H1 (cell line): ENCODE data around the gene KCNJ9. TPM values are rescaled to one million over a fixed set of nuclear protein-coding genes. Genes with fewer than 3 reads are reported as not detected.

Experiments used
- CTCF ChIA-PET: fragments of 300-600 bp; sonication (Branson Sonifier 250); formaldehyde crosslinking; loops from one replicate; lab custom pipeline; 2021; ENCODE audit not compliant: partially characterized antibody; lab: Charles Lee
- POLR2A ChIA-PET: fragments of 300-600 bp; sonication (Branson Sonifier 250); formaldehyde crosslinking; loops from one replicate; lab custom pipeline; 2021; ENCODE audit warnings: inconsistent platforms; ENCODE audit not compliant: partially characterized antibody; lab: Charles Lee
- DNase-seq, 2 experiments: peaks; one replicate each; pipeline versions ENCODE4 v3.0.0 to v3.0.0-alpha.2; 2010 to 2022; ENCODE audit warnings: low spot score in 2 of 2, low read depth in 1 of 2, mixed read lengths in 1 of 2
- FAIRE-seq: peaks from 2 replicates; lab custom pipeline; 2011; peaks lifted over from hg19 to GRCh38; lab: Jason Lieb, UNC
- H2AFZ ChIP-seq: 2 replicates; pipeline ENCODE4 v1.8.1; 2012; ENCODE audit warnings: low read length, inconsistent platforms
- H2AK5ac ChIP-seq: 2 replicates; pipeline ENCODE4 v1.6.1; 2013; ENCODE audit warnings: low read depth, low read length
- H2BK120ac ChIP-seq: replicated peaks from 2 replicates; pipeline ENCODE3; 2013; ENCODE audit warnings: low read depth, low read length, inconsistent platforms
- H2BK12ac ChIP-seq: 2 replicates; pipeline ENCODE4 v1.6.1; 2013; ENCODE audit warnings: low read depth, low read length
- H2BK15ac ChIP-seq: 2 replicates; pipeline ENCODE4 v1.6.1; 2013; ENCODE audit warnings: low read length
- H2BK20ac ChIP-seq: 2 replicates; pipeline ENCODE4 v1.6.1; 2013; ENCODE audit warnings: low read length
- H2BK5ac ChIP-seq: 2 replicates; pipeline ENCODE4 v1.6.1; 2013; ENCODE audit warnings: low read depth, low read length
- H3K14ac ChIP-seq: 2 replicates; pipeline ENCODE4 v1.6.1; 2013; ENCODE audit warnings: inconsistent platforms; ENCODE audit not compliant: insufficient read length
- H3K18ac ChIP-seq: 2 replicates; pipeline ENCODE4 v1.6.1; 2013; ENCODE audit warnings: low read length; ENCODE audit errors: extremely low read depth
- H3K23ac ChIP-seq: 2 replicates; pipeline ENCODE4 v1.6.1; 2013; ENCODE audit warnings: inconsistent platforms; ENCODE audit not compliant: insufficient read length
- H3K23me2 ChIP-seq: 2 replicates; pipeline ENCODE4 v1.6.1; 2013; ENCODE audit warnings: low read depth, low read length
- H3K27ac ChIP-seq: 2 replicates; pipeline ENCODE4 v1.6.1; 2011; ENCODE audit warnings: low read depth, low read length, inconsistent platforms
- H3K27me3 ChIP-seq, 4 experiments: replicated peaks in 1 of 4; 1 replicate in 1 of 4; 2 replicates in 3 of 4; pipeline versions ENCODE4 v1.6.1 to v1.8.1; 2011 to 2013; ENCODE audit warnings: low read length in 3 of 4, mild to moderate bottlenecking in 3 of 4, inconsistent platforms in 2 of 4, mixed read lengths in 2 of 4, moderate library complexity in 1 of 4; ENCODE audit not compliant: control insufficient read depth in 3 of 4, insufficient read depth in 3 of 4; ENCODE audit errors: extremely low read depth in 1 of 4
- H3K36me3 ChIP-seq, 4 experiments: 2 replicates each; pipeline versions ENCODE4 v1.6.1 to v1.8.1; 2011 to 2013; ENCODE audit warnings: mild to moderate bottlenecking in 4 of 4, low read length in 3 of 4, moderate library complexity in 2 of 4, control low read depth in 1 of 4, inconsistent platforms in 1 of 4; ENCODE audit not compliant: insufficient read depth in 4 of 4, control insufficient read depth in 2 of 4
- H3K4ac ChIP-seq: replicated peaks from 2 replicates; pipeline ENCODE3; 2013; ENCODE audit warnings: low read length, low read depth, mixed read lengths, inconsistent platforms; ENCODE audit not compliant: insufficient read length
- H3K4me1 ChIP-seq, 4 experiments: replicated peaks in 1 of 4; 1 replicate in 1 of 4; 2 replicates in 3 of 4; pipeline versions ENCODE4 v1.6.1 to v1.8.1; 2011 to 2013; ENCODE audit warnings: low read length in 3 of 4, inconsistent platforms in 2 of 4, mixed read lengths in 1 of 4; ENCODE audit not compliant: insufficient read depth in 4 of 4, control insufficient read depth in 3 of 4
- H3K4me2 ChIP-seq, 2 experiments: 2 replicates each; pipeline versions ENCODE4 v1.6.1 to v1.8.1; 2011 to 2013; ENCODE audit warnings: low read depth in 2 of 2, low read length in 2 of 2, control low read depth in 1 of 2, inconsistent platforms in 1 of 2, mild to moderate bottlenecking in 1 of 2; ENCODE audit not compliant: insufficient read depth in 1 of 2
- H3K4me3 ChIP-seq, 4 experiments: fragments of 200-600, 300-600 bp in 1 of 4; sonication (generic), shearing (Covaris generic), sonication (Bioruptor Twin) in 1 of 4; 2 replicates each; pipeline versions ENCODE4 v1.5.1 to v1.8.1; 2011 to 2016; ENCODE audit warnings: low read length in 4 of 4, low read depth in 3 of 4, control low read depth in 2 of 4, inconsistent platforms in 2 of 4, mild to moderate bottlenecking in 2 of 4, mixed read lengths in 1 of 4, moderate library complexity in 1 of 4; ENCODE audit not compliant: insufficient read depth in 2 of 4; ENCODE audit errors: extremely low read depth in 1 of 4
- H3K56ac ChIP-seq: replicated peaks from 2 replicates; pipeline ENCODE3; 2013; ENCODE audit warnings: low read depth, mild to moderate bottlenecking, mixed read lengths, low read length, inconsistent platforms; ENCODE audit not compliant: insufficient read length
- H3K79me1 ChIP-seq: 2 replicates; pipeline ENCODE4 v1.6.1; 2013; ENCODE audit warnings: low read depth, low read length, control low read depth
- H3K79me2 ChIP-seq, 2 experiments: 2 replicates each; pipeline versions ENCODE4 v1.6.1 to v1.8.1; 2012 to 2013; ENCODE audit warnings: low read length in 2 of 2, mild to moderate bottlenecking in 2 of 2, inconsistent platforms in 1 of 2; ENCODE audit not compliant: insufficient read depth in 2 of 2, control insufficient read depth in 1 of 2
- H3K9ac ChIP-seq, 4 experiments: replicated peaks in 1 of 4; 1 replicate in 1 of 4; 2 replicates in 3 of 4; pipeline versions ENCODE4 v1.6.1 to v1.8.1; 2011 to 2013; ENCODE audit warnings: low read depth in 3 of 4, low read length in 3 of 4, control low read depth in 2 of 4, mild to moderate bottlenecking in 2 of 4, moderate library complexity in 2 of 4, inconsistent platforms in 1 of 4; ENCODE audit errors: extremely low read depth in 1 of 4
- H3K9me3 ChIP-seq, 2 experiments: 2 replicates each; pipeline versions ENCODE4 v1.6.1 to v1.8.1; 2012 to 2013; ENCODE audit warnings: mild to moderate bottlenecking in 2 of 2, moderate library complexity in 2 of 2, control low read depth in 1 of 2, inconsistent platforms in 1 of 2, low read depth in 1 of 2, low read length in 1 of 2, mixed read lengths in 1 of 2; ENCODE audit not compliant: insufficient read depth in 2 of 2
- H4K20me1 ChIP-seq, 2 experiments: replicated peaks in 1 of 2; 2 replicates each; pipeline versions ENCODE3 to v1.8.1; 2011 to 2013; ENCODE audit warnings: inconsistent platforms in 2 of 2, low read length in 2 of 2, mild to moderate bottlenecking in 1 of 2; ENCODE audit not compliant: insufficient read depth in 2 of 2, control insufficient read depth in 1 of 2
- H4K5ac ChIP-seq: 2 replicates; pipeline ENCODE4 v1.6.1; 2013; ENCODE audit warnings: low read length, low read depth, mixed read lengths, inconsistent platforms; ENCODE audit not compliant: insufficient read length
- H4K8ac ChIP-seq: 2 replicates; pipeline ENCODE4 v1.8.0; 2013; ENCODE audit warnings: mild to moderate bottlenecking, moderate library complexity, low read length, inconsistent platforms; ENCODE audit not compliant: insufficient read depth; ENCODE audit errors: extremely low read depth
- H4K91ac ChIP-seq: replicated peaks from 2 replicates; pipeline ENCODE3; 2013; ENCODE audit warnings: low read length, mixed read lengths, inconsistent platforms; ENCODE audit not compliant: insufficient read length
- CBX5 ChIP-seq: fragments of 300-800, 300-1000 bp; sonication (generic); IDR thresholded peaks from 2 replicates; pipeline ENCODE4 v1.7.1; 2016; ENCODE audit warnings: antibody characterized with exemption, low read length, low read depth
- KDM1A ChIP-seq: fragments of 200-600, 300-600 bp; sonication (generic); IDR thresholded peaks from 2 replicates; pipeline ENCODE4 v1.7.1; 2016; ENCODE audit warnings: mild to moderate bottlenecking, low read length, borderline replicate concordance
- NANOG ChIP-seq: IDR thresholded peaks from 2 replicates; pipeline ENCODE4 v1.6.1; 2011; ENCODE audit warnings: low read length, low read depth, mild to moderate bottlenecking, inconsistent platforms; ENCODE audit not compliant: insufficient read depth, poor library complexity, severe bottlenecking
- NRF1 ChIP-seq: IDR thresholded peaks from 2 replicates; pipeline ENCODE4 v1.6.1; 2011; ENCODE audit warnings: mild to moderate bottlenecking, low read depth, low read length, improper control_type of control experiment
- POLR2A ChIP-seq, 2 experiments: IDR thresholded peaks; 1 replicate in 1 of 2; 2 replicates in 1 of 2; pipeline ENCODE4 v1.6.1; 2011; ENCODE audit warnings: low read depth in 2 of 2, low read length in 2 of 2, mild to moderate bottlenecking in 2 of 2; ENCODE audit errors: control extremely low read depth in 1 of 2
- TAF7 ChIP-seq: optimal IDR thresholded peaks from 2 replicates; pipeline ENCODE3; 2011; ENCODE audit warnings: low read depth, mild to moderate bottlenecking, inconsistent platforms, low read length, moderate library complexity, borderline replicate concordance
- WGBS, 2 experiments: shearing (Covaris generic) in 1 of 2; methylation state at CpG; one replicate each; pipeline versions ENCODE4 v1.1.6 to v1.1.7; 2013 to 2015; ENCODE audit warnings: low lambda C conversion rate in 2 of 2, mixed read lengths in 2 of 2, inconsistent platforms in 1 of 2, low coverage in 1 of 2, missing lambda C conversion rate in 1 of 2; ENCODE audit not compliant: insufficient replicate concordance in 2 of 2, insufficient coverage in 1 of 2, insufficient read length in 1 of 2; ENCODE audit errors: extremely low coverage in 1 of 2, missing lambda C conversion rate in 1 of 2; 5-methylcytosine and 5-hydroxymethylcytosine counted together
- polyA plus RNA-seq, 7 experiments: library from polyadenylated mRNA; depleted of rRNA in 3 of 7; stranded (reverse) in 5 of 7; unstranded in 2 of 7; fragments of >200 nt in 5 of 7; fragments of 200-250 nt in 2 of 7; gene quantifications; 1 replicate in 5 of 7; 2 replicates in 1 of 7; 4 replicates in 1 of 7; pipeline versions ENCODE4 v1.2.1 to v1.2.3, GENCODE V29; 2011 to 2013; ENCODE audit warnings: missing spikeins in 2 of 7, mixed read lengths in 2 of 7
- total RNA-seq: library from RNA; stranded (reverse); fragmentation: NEBNext Ultra II Directional; extraction: Animal tissue kit (Norgen Biotek cat#: 25700); gene quantifications from 2 replicates; pipeline ENCODE4 v1.2.1, GENCODE V29; 2021

KCNJ9 gene
- total and polyA plus RNA-seq, 2 of the 8 experiments (the other 6 are each of a cell fraction or from before 2014, with no cell fraction given) = 0.02 to 0.13 TPM

- POLR2A ChIA-PET = interaction anchor here (1.1 kb wide), 1 partner anchor 51 kb away, joined by 4 read pairs; no protein-coding TSS in a partner anchor
- no peak overlapping the region for H3K4me3 ChIP-seq
- no peaks in the 10 kb centered on the region for H3K9me3 ChIP-seq
- peaks cover 0 to 11% (median 8%) of the 10 kb centered on the region in 4 experiments; a peak in 6 of 7 replicates for H3K27me3 ChIP-seq
- H2BK15ac ChIP-seq = no peak overlapping the region
- no peaks in the 10 kb centered on the region for H3K79me2 ChIP-seq
- H3K23me2 ChIP-seq = peaks cover 5% of the 10 kb centered on the region
- DNase-seq (no peak), FAIRE-seq (no peak)
- no peak overlapping the region for H3K4ac ChIP-seq
- no peak overlapping the region for H3K23ac ChIP-seq
- no peak overlapping the region for H2AFZ ChIP-seq
- no peak overlapping the region for H2BK5ac ChIP-seq
- H2BK12ac ChIP-seq = no peak overlapping the region
- no peak overlapping the region for H4K91ac ChIP-seq
- no peak overlapping the region for H4K5ac ChIP-seq
- no peak overlapping the region for H2AK5ac ChIP-seq
- H3K14ac ChIP-seq = no peak overlapping the region
- TF ChIP-seq CBX5 = no peak
- no peak for TF ChIP-seq NANOG
- TF ChIP-seq TAF7 = no peak
- no peak for TF ChIP-seq KDM1A
- no peak for TF ChIP-seq POLR2A (IDR thresholded peaks at IDR 0.05; ENCODE audit: control extremely low read depth in 1 of 2, low read depth in 2 of 2, low read length in 2 of 2)
- no peak for TF ChIP-seq NRF1
- H2BK20ac ChIP-seq = no peak overlapping the region
- no peak overlapping the region for H3K9ac ChIP-seq
- H3K79me1 ChIP-seq = no peaks in the 10 kb centered on the region
- H3K56ac ChIP-seq = no peak overlapping the region
- CTCF ChIA-PET = interaction anchor here (0.7 to 50.1 kb wide), 3 partner anchors 0 to 79 kb away, joined by 4 to 1874 read pairs (median 1874); partner anchors contain the start of genes IGSF8, KCNJ10 and KCNJ9
- peaks cover 0 to under 1% (median 0%) of the 10 kb centered on the region in 4 experiments; a peak in 2 of 7 replicates for H3K4me1 ChIP-seq
- no peak overlapping the region for H4K8ac ChIP-seq
- H3K27ac ChIP-seq = no peak overlapping the region
- H3K36me3 ChIP-seq = no peaks in the 10 kb centered on the region
- no peaks in the 10 kb centered on the region for H4K20me1 ChIP-seq
- WGBS, 2 experiments = 75% methylated on average over 4 of the region's 4 CpGs; no CpG with 5 or more reads in 1 of the 2 experiments
- H2BK120ac ChIP-seq = no peak overlapping the region
- no peak overlapping the region for H3K4me2 ChIP-seq
- H3K18ac ChIP-seq = no peak overlapping the region
Measured at GRCh38 chr1:160074865-160075264, 6.5 kb upstream of the KCNJ9 start.
